Osteoblast (primary cell): ENCODE data around the gene CSNK1G2. TPM values are rescaled to one million over a fixed set of nuclear protein-coding genes. Genes with fewer than 3 reads are reported as not detected.

Experiments used
- DNase-seq: peaks from one replicate; pipeline ENCODE4 v3.0.0; 2011; ENCODE audit warnings: low spot score, mixed read lengths; ENCODE audit not compliant: insufficient read length; ENCODE audit errors: missing footprints
- H2AFZ ChIP-seq: 2 replicates; pipeline ENCODE4 v1.6.0; 2011; ENCODE audit warnings: mild to moderate bottlenecking, low read length
- H3K27ac ChIP-seq: 2 replicates; pipeline ENCODE4 v1.5.1; 2011; ENCODE audit warnings: mild to moderate bottlenecking, low read depth, low read length, moderate library complexity
- H3K27me3 ChIP-seq: 2 replicates; pipeline ENCODE4 v1.6.0; 2012; ENCODE audit warnings: mild to moderate bottlenecking, control low read depth, inconsistent platforms, low read length, moderate library complexity; ENCODE audit not compliant: insufficient read depth
- H3K36me3 ChIP-seq: 2 replicates; pipeline ENCODE4 v1.5.1; 2011; ENCODE audit warnings: mild to moderate bottlenecking, low read length, control low read depth, moderate library complexity; ENCODE audit not compliant: insufficient read depth
- H3K4me1 ChIP-seq: 2 replicates; pipeline ENCODE4 v1.5.1; 2011; ENCODE audit warnings: mild to moderate bottlenecking, low read length, control low read depth, moderate library complexity; ENCODE audit not compliant: insufficient read depth
- H3K4me2 ChIP-seq: 2 replicates; pipeline ENCODE4 v1.6.0; 2011; ENCODE audit warnings: mild to moderate bottlenecking, low read length; ENCODE audit not compliant: insufficient read depth
- H3K4me3 ChIP-seq: fragments of 200-600 bp; sonication (generic); 3 replicates; pipeline ENCODE4 v1.5.1; 2012; ENCODE audit warnings: mild to moderate bottlenecking, low read length, inconsistent platforms; ENCODE audit not compliant: insufficient read depth
- H3K79me2 ChIP-seq: 2 replicates; pipeline ENCODE4 v1.6.0; 2012; ENCODE audit warnings: mild to moderate bottlenecking, low read length, control low read depth, inconsistent platforms; ENCODE audit not compliant: insufficient read depth
- H3K9me3 ChIP-seq: 2 replicates; pipeline ENCODE4 v1.5.1; 2011; ENCODE audit warnings: low read depth, low read length, control low read depth
- H4K20me1 ChIP-seq: 2 replicates; pipeline ENCODE4 v1.6.0; 2012; ENCODE audit warnings: mild to moderate bottlenecking, low read length, control low read depth; ENCODE audit not compliant: insufficient read depth
- CTCF ChIP-seq: IDR thresholded peaks from 2 replicates; pipeline ENCODE4 v1.5.1; 2011; ENCODE audit warnings: mild to moderate bottlenecking, low read depth, low read length, moderate library complexity; ENCODE audit errors: extremely low read depth
- total RNA-seq: library from RNA; depleted of rRNA; stranded (reverse); fragments of >200 nt; gene quantifications from 2 replicates; pipeline ENCODE4 v1.2.3, GENCODE V29; 2012

CSNK1G2 gene
- total RNA-seq, 1 donor = 68.8 TPM

- H3K36me3 ChIP-seq = no peaks in the 10 kb centered on the region
- H3K9me3 ChIP-seq = no peaks in the 10 kb centered on the region
- H3K27me3 ChIP-seq = no peaks in the 10 kb centered on the region
- no peak overlapping the region for H3K4me2 ChIP-seq
- no peaks in the 10 kb centered on the region for H4K20me1 ChIP-seq
- no peak overlapping the region for H3K27ac ChIP-seq
- peaks cover 9% of the 10 kb centered on the region for H3K4me1 ChIP-seq
- peak; percentile 73 for DNase-seq
- H3K79me2 ChIP-seq = no peaks in the 10 kb centered on the region
- no peak for TF ChIP-seq CTCF
- no peak overlapping the region for H3K4me3 ChIP-seq
- no peak overlapping the region for H2AFZ ChIP-seq
Measured at GRCh38 chr19:1933942-1934341, 7.0 kb upstream of the CSNK1G2 start.

- no peak overlapping the region for H3K27ac ChIP-seq
- no peak for TF ChIP-seq CTCF
- H2AFZ ChIP-seq = no peak overlapping the region
- peaks cover 11% of the 10 kb centered on the region for H3K4me1 ChIP-seq
- no peak overlapping the region for H3K4me2 ChIP-seq
- no peaks in the 10 kb centered on the region for H3K27me3 ChIP-seq
- no peaks in the 10 kb centered on the region for H4K20me1 ChIP-seq
- H3K36me3 ChIP-seq = no peaks in the 10 kb centered on the region
- no peaks in the 10 kb centered on the region for H3K9me3 ChIP-seq
- no peaks in the 10 kb centered on the region for H3K79me2 ChIP-seq
- peak; percentile 58 for DNase-seq
- H3K4me3 ChIP-seq = no peak overlapping the region
Measured at GRCh38 chr19:1935484-1936208, 5.3 kb upstream of the CSNK1G2 start.

GRCh38 chr19:1936430-1936829 lies 4.5 kb upstream of the CSNK1G2 start:
- Histone ChIP-seq H3K4me1 (peaks cover 11% of the 10 kb centered on the region), H3K4me2 (no peak overlapping the region), H3K79me2 (peaks cover 1% of the 10 kb centered on the region), H2AFZ (no peak overlapping the region), H3K9me3 (no peaks in the 10 kb centered on the region), H3K4me3 (no peak overlapping the region), H3K27ac (no peak overlapping the region), H4K20me1 (no peaks in the 10 kb centered on the region), H3K27me3 (no peaks in the 10 kb centered on the region), H3K36me3 (no peaks in the 10 kb centered on the region)
- no peak for DNase-seq
- no peak for TF ChIP-seq CTCF

GRCh38 chr19:1936916-1937610 lies 3.9 kb upstream of the CSNK1G2 start:
- Histone ChIP-seq H4K20me1 (peaks cover 3% of the 10 kb centered on the region), H3K27me3 (no peaks in the 10 kb centered on the region), H3K36me3 (no peaks in the 10 kb centered on the region), H3K79me2 (peaks cover 8% of the 10 kb centered on the region), H3K4me2 (no peak overlapping the region), H3K27ac (no peak overlapping the region), H3K4me3 (no peak overlapping the region), H3K4me1 (peaks cover 11% of the 10 kb centered on the region), H2AFZ (no peak overlapping the region), H3K9me3 (no peaks in the 10 kb centered on the region)
- DNase-seq = peak; percentile 82
- no peak for TF ChIP-seq CTCF
